NCI-H1417 treated with DMSO at 0.1 percent for 48 hours (cell line): ENCODE measurements around the gene NR0B2.
"Not testable (repeated sequence)": the region's sequence is repeated elsewhere in the genome, so short reads cannot be mapped to it uniquely, and the experiment has no call there.

ENCODE experiments used
- DNase-seq: peaks from one replicate; lab custom pipeline; 2025; lab: John Stamatoyannopoulos, UW

Gene NR0B2

DNA sequence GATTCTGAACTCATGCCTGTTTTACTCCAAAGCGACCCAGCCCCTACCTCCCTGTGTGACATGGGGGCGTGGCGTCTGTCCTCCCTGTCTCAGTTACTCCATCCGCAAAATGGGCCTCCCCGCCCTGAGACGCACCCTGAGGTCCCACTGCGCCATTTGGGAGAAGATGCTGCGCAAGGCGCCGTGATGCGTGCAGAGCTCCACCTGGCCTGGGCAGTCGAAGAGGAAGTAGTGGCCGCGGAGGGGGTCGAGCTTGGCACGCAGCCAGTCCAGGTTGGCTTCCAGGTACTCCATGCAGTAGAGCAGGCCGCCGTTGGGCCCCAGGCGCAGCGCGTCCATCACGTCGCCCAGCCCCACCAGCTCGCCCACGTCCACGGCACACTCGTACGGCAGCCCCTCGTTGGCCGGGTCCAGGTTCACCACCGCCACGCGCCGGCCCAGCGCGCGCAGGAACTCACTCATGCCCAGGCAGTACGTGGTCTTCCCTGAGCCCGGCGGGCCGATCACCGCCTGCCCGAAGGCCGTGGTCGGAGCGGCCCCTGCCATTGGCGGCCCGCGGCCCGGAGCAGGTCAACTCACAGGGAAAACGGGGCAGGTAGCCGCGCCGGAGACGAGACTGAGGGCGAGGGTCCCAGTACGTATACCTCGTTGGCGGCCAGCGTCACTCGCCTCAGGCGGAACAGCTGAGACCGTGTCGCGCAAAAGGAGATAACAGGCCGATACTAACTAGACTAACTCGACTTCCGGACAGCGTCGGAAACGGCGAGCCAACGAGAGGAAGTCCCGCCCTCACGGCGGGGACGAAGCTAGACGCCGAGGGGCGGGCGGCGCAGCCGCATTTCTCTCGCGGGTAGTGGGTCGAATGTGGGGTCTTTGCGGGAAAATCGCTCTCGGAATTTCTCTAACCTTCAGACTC lies 24.0 kb downstream of the NR0B2 start, which contains the start of gene GPN2:
Gene GPN2, minus strand, starts transcription at position 733 of the 916 bp plus-strand sequence. Its CDS starts 187 bp downstream, at position 546.
- DNase-seq = no peak

- DNase-seq = no peak
These were observed 25.5 kb downstream of the NR0B2 start for GRCh38 chr1:26888231-26888630.

- no peak for DNase-seq
These were observed 26.6 kb downstream of the NR0B2 start for GRCh38 chr1:26887125-26887524.

DNA sequence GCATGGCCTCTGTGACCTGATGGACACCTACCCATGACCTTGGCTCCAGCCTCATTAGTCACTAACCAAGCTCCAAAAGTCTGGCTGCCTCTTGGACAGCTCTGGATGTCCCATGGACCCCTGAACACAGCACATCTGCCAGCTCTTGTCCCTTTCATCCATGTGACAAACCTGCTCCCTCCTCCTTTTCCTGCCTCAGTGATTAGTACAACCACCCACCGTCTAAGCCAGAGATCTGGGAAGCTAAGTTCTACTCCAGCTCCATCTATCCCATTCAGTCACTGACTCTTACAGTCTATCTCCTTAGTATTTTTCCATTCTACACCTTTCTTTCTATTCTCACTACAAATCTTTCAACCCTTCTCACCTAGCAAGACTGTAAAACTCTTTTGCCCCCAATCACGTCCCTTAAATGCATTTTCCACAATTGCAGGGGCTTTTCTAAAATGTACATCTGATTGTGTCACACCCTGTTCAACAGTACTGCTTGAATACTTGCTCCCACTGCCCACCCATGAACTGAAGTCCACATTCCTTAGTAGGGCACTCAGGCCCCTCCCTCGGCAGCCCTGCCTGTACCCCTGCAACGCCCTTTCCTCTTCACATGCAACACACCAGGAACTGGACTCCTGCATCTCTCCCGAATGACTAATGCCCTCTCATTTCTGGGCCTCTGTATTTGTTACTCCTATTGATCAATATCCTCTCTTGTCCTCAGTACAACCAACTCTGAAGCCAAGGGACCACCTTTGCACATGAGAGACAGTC lies 30.9 kb downstream of the NR0B2 start:
- no peak for DNase-seq

GRCh38 chr1:26881611-26882010 lies 32.2 kb downstream of the NR0B2 start:
- not testable (repeated sequence) for DNase-seq

DNA sequence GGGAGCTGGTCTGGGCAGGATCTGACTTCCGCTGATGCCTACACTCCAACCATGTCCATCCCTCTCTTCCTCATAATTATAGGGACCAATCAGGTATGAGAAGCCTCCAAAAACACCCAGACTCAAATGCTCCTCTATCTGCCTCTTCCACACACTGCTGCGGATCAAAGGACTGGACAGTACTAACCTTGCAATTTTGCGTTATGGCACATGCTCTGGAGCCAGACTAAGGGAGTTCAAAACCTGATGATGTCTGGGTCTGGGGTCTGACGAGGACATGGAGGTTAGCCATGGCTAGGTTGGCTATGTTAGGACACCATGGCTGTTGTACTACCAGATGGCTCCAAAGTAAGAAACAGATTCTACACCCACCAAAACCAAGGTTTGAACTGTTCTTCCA lies 34.0 kb downstream of the NR0B2 start:
- no peak for DNase-seq

DNA sequence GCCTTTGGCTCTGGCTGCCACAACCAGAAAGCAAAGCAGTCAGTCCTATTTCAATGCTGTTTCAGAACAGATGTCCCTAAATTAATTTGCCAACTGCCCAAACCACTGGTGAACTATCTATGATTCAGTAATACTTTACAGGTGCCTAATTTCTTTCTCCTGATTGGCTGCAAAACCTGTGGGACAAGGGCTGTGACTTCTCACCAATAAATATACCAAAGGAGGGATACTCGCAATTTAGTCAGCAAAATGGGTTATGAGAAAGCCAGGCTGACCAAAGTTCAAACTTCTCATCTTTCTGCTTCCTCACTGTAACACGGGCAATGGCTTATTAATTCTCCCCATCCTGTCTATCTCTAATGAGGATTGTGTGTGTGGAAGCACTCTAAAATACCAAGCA lies 36.4 kb downstream of the NR0B2 start:
- no peak for DNase-seq

DNA sequence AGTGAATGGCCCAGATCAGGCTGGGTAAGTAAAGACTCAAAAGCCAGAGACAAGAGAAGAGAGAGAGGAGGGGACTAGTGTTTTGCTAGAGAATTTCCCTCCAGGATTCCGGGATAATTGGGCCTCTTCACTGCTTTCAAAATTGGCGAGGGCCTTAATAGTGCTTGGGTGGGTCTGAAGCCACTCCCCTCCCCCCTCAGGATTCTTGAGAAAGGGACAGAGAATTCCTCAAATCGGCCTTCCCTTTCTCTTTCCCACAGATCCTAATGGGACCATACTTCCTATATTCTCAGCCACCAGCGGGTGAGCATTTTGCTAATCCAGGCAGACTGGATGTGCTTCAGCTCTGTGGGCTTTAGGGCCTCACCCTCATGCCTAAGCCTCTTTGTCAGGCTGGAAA lies 38.9 kb downstream of the NR0B2 start:
- no peak for DNase-seq

- DNase-seq = not testable (repeated sequence)
These were observed 40.7 kb downstream of the NR0B2 start for GRCh38 chr1:26873097-26873496.

GRCh38 chr1:26864610-26865480 lies 48.9 kb downstream of the NR0B2 start:
- peak; percentile 79 for DNase-seq

DNA sequence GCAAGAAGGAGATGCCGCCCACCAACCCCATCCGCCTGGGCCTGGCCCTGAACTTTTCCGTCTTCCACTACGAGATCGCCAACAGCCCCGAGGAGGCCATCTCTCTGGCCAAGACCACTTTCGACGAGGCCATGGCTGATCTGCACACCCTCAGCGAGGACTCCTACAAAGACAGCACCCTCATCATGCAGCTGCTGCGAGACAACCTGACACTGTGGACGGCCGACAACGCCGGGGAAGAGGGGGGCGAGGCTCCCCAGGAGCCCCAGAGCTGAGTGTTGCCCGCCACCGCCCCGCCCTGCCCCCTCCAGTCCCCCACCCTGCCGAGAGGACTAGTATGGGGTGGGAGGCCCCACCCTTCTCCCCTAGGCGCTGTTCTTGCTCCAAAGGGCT lies 50.1 kb downstream of the NR0B2 start:
- no peak for DNase-seq

DNA sequence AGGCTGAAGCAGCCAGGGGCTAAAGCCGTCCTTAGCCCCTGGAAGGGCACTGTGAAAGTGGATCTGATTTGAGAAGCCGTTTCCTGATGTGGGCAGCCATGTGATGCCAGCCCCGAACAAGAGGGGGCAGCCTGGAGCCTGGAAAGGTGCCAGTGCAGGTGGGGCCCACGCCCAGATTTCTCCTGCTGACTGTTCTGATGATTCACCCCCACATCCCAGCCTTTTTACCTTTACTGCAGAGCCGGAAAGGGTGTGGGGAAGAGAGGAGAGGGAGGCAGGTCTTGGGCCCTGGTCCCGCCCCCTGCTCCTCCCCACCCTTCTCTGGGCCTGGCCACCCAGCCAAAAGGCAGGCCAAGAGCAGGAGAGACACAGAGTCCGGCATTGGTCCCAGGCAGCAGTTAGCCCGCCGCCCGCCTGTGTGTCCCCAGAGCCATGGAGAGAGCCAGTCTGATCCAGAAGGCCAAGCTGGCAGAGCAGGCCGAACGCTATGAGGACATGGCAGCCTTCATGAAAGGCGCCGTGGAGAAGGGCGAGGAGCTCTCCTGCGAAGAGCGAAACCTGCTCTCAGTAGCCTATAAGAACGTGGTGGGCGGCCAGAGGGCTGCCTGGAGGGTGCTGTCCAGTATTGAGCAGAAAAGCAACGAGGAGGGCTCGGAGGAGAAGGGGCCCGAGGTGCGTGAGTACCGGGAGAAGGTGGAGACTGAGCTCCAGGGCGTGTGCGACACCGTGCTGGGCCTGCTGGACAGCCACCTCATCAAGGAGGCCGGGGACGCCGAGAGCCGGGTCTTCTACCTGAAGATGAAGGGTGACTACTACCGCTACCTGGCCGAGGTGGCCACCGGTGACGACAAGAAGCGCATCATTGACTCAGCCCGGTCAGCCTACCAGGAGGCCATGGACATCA lies 50.7 kb downstream of the NR0B2 start, which contains the start of gene SFN:
Gene SFN, plus strand, starts transcription at position 369 of the 904 bp plus-strand sequence. Its CDS starts 64 bp downstream, at position 433.
- no peak for DNase-seq

GRCh38 chr1:26861889-26862378 lies 51.8 kb downstream of the NR0B2 start:
- DNase-seq = no peak
